ENCODE results near the gene FRRS1L.

The FRRS1L gene

DNA sequence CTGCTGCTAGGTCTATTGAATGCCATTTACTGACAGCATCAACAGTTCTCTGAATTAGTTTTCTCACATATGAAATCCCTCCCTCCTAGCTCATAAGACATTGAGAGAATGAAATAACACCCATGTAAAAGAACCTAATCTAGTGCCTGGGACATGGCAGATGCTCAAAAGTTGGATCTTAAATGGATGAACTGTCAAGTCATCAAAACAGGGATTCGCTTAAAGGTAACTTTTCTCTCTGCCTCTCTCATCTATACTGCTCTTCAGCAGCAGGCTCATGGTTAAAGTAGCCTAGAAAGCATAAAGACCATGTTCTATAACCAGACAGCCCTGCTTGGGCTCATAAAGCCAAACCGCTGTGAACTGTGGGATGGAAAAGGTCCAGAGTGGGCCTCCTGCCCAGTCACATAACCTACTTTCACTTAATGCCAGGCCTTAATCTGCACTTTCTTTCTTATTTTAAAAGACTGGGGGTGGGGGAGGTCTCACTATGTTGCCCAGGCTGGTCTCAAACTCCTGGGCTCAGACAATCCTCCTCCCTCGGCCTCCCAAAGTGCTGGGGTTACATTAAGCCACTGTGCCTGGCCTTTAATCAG, 51.0 kb downstream of the FRRS1L start:
- H3K27ac ChIP-seq: peak overlapping the region; percentile 93
- TF ChIP-seq, protein P1, sequence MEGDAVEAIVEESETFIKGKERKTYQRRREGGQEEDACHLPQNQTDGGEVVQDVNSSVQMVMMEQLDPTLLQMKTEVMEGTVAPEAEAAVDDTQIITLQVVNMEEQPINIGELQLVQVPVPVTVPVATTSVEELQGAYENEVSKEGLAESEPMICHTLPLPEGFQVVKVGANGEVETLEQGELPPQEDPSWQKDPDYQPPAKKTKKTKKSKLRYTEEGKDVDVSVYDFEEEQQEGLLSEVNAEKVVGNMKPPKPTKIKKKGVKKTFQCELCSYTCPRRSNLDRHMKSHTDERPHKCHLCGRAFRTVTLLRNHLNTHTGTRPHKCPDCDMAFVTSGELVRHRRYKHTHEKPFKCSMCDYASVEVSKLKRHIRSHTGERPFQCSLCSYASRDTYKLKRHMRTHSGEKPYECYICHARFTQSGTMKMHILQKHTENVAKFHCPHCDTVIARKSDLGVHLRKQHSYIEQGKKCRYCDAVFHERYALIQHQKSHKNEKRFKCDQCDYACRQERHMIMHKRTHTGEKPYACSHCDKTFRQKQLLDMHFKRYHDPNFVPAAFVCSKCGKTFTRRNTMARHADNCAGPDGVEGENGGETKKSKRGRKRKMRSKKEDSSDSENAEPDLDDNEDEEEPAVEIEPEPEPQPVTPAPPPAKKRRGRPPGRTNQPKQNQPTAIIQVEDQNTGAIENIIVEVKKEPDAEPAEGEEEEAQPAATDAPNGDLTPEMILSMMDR (conservative IDR thresholded peaks at IDR 0.05; ENCODE audit: low read depth): no peak
- ChIA-PET POLR2A (ENCODE audit: low non-redundant PET) (no interaction called here), CTCF (no interaction called here)
- no peak for DNase-seq (ENCODE audit: low spot score)

DNA sequence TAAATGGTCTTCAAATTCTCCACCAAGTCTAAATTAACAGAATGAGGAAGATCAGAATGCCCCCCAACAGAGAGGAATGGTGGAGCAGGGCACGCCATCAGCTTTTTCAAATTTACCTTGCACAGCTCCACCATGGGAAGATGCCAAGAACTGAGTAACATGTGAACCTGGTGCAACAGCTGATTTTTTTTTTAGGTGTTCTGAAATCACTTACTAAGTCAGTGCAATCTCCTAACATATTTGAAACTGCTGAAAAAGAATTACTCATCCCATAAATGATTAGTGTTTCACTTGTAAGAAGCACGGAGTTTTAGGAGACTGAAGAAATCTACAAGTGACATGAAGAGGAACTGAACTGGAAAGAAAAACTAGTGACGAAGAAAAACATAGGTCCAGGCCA, 52.4 kb downstream of the FRRS1L start:
- H3K27ac ChIP-seq: peak overlapping the region; percentile 93
- ChIA-PET POLR2A (ENCODE audit: low non-redundant PET) (no interaction called here), CTCF (no interaction called here)
- TF ChIP-seq, protein P1 (conservative IDR thresholded peaks at IDR 0.05; ENCODE audit: low read depth): no peak
- peak; percentile 70 for DNase-seq (ENCODE audit: low spot score)

DNA sequence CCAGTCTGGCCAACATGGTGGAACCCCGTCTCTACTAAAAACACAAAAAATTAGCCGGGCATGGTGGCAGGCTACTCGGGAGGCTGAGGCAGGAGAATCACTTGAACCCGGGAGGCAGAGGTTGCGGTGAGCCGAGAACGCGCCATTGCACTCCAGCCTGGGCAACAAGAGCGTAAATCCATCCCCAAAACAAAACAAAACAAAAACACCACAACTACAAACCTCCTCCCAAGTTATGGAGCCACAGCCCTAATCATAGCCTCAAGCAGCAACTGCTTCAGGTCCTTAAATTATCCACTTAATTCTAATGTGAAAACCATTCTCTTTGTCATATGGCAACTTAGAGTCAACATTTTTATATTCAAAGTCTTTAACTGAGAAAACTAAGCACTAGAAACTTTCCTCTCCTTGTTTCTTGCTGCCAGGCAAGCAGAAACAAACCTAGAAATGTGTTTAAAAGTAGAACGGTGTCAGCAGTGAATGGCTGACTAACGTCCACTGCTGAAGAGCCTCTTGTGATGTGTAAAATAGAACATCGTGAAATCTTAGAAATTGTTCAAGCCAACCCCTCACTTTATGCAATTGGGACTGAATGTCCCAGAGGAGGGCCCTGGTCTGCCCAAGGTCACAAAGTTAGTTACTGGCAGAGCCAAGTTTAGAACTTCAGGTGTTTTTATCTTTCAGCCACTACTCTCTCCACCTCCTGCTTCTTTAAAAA, 53.0 kb downstream of the FRRS1L start:
- POLR2A ChIA-PET (ENCODE audit: low non-redundant PET): no interaction called here
- TF ChIP-seq, protein P1 (conservative IDR thresholded peaks at IDR 0.05; ENCODE audit: low read depth): no peak
- DNase-seq (ENCODE audit: low spot score): no peak
- peak overlapping the region; percentile 60 for H3K27ac ChIP-seq
- CTCF ChIA-PET: no interaction called here

DNA sequence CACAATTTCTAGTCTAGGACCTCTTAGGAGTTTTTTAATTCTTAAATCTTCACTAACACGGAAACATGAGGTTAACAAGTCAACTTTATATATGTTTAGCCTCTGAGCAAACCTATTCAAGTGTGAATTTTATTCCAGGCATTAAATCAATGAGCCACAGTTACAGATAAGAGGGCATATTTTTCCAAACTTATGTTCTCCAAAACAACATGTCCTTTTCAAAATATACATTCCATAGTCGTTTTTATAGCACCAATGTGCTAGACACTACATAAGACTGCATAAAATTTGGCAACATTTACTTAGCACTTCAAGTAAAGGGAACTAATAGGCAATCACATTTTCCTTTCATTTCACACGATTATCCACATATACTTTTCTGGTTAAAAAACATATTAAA, 53.8 kb downstream of the FRRS1L start:
- ChIA-PET POLR2A (ENCODE audit: low non-redundant PET) (no interaction called here), CTCF (no interaction called here)
- TF ChIP-seq, protein P1 (conservative IDR thresholded peaks at IDR 0.05; ENCODE audit: low read depth): no peak
- H3K27ac ChIP-seq: no peak overlapping the region
- DNase-seq (ENCODE audit: low spot score): no peak

DNA sequence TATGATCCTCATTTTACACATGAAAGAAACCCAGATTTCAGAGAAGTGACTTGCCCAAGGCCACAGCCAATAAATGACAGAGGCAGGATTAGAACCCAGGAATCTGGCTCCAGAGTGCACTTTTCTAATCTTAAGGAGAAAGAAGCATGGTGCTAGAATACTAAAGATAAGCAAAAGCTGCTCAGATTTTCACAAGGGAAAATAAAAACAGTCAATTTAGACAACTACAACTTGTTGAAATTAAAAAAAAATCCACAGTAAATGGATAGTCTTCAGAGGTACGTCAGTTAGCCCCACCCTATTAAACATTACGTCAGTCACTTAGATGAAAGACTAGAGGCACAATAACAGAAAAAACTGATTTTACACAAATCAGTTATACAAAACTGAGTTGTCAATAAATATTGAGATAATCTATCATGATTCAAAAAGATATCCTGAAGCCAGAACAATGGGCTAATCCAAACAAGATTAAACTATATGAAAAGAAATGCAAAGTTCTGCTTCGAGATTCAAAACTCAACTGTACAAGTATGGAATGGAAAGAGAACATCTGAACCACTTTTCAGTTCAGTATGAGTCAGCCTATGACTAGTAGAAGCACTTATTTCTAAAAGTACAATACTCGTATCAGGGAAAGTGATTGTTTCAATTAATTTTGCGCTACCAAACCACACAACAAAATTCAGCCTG, 56.6 kb downstream of the FRRS1L start:
- ChIA-PET CTCF (interaction anchor here (0.6 to 0.7 kb wide), 2 partner anchors 259 to 530 kb away, joined by 3 read pairs; no protein-coding TSS in a partner anchor), POLR2A (ENCODE audit: low non-redundant PET) (interaction anchor here (0.5 kb wide), 1 partner anchor 10 kb away, joined by 3 read pairs; no protein-coding TSS in a partner anchor)
- peak; percentile 57 for DNase-seq (ENCODE audit: low spot score)
- H3K27ac ChIP-seq: no peak overlapping the region
- TF ChIP-seq, protein P1 (conservative IDR thresholded peaks at IDR 0.05; ENCODE audit: low read depth): no peak

DNA sequence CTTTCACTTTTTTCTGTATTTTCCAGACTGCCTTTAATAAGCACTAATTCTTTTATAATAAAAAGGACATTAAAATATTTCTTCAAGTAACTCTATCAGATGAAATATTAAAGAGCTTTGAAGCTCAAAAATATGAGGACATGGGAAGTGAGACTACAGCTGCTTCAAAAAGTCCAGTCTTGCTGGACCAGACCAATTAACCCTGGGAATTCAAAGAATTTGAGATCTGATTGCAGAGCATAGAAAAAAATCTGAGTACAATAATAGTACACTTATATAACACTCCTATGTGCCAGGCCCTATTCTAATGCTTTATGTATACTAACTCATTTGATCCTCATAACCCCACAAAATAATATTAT, 57.1 kb downstream of the FRRS1L start:
- CTCF ChIA-PET: interaction anchor here (1.0 kb wide), 1 partner anchor 210 kb away, joined by 3 read pairs; no protein-coding TSS in a partner anchor
- H3K27ac ChIP-seq: no peak overlapping the region
- TF ChIP-seq, protein P1 (conservative IDR thresholded peaks at IDR 0.05; ENCODE audit: low read depth): no peak
- POLR2A ChIA-PET (ENCODE audit: low non-redundant PET): no interaction called here
- DNase-seq (ENCODE audit: low spot score): no peak
